Karpas-422 (cell line): Measurements from ENCODE around the gene MCM3AP. TPM values are rescaled to one million over a fixed set of nuclear protein-coding genes. Genes with fewer than 3 reads are reported as not detected.

Experiments used
- DNase-seq: peaks from one replicate; pipeline ENCODE4 v3.0.0-alpha.2; 2015
- H2AFZ ChIP-seq: fragments of 200-600 bp; sonication (generic); 2 replicates; pipeline ENCODE4 v1.6.1; 2014; ENCODE audit warnings: antibody characterized with exemption, low read length, mixed read lengths
- H3K27ac ChIP-seq: fragments of 200-600 bp; sonication (generic); 2 replicates; pipeline ENCODE4 v1.5.1; 2014; ENCODE audit warnings: mild to moderate bottlenecking, low read length, moderate library complexity
- H3K27me3 ChIP-seq: fragments of 200-600 bp; sonication (generic); 2 replicates; pipeline ENCODE4 v1.6.1; 2014; ENCODE audit warnings: low read length, mixed read lengths
- H3K36me3 ChIP-seq: fragments of 200-600 bp; sonication (generic); 2 replicates; pipeline ENCODE4 v1.6.1; 2014; ENCODE audit warnings: low read length, mixed read lengths; ENCODE audit not compliant: insufficient read depth
- H3K4me1 ChIP-seq: fragments of 200-600 bp; sonication (generic); 2 replicates; pipeline ENCODE4 v1.6.1; 2014; ENCODE audit warnings: mild to moderate bottlenecking, low read length, mixed read lengths
- H3K4me2 ChIP-seq: fragments of 200-600 bp; sonication (generic); 2 replicates; pipeline ENCODE4 v1.6.1; 2014; ENCODE audit warnings: low read length, low read depth, mild to moderate bottlenecking; ENCODE audit not compliant: poor library complexity, severe bottlenecking
- H3K4me3 ChIP-seq: fragments of 200-600 bp; sonication (generic); 2 replicates; pipeline ENCODE4 v1.5.1; 2014; ENCODE audit warnings: mild to moderate bottlenecking, antibody characterized with exemption, low read length, mixed read lengths
- H3K79me2 ChIP-seq: fragments of 200-600 bp; sonication (generic); 2 replicates; pipeline ENCODE4 v1.6.1; 2014; ENCODE audit warnings: mild to moderate bottlenecking, low read length, mixed read lengths
- H3K9ac ChIP-seq: fragments of 200-600 bp; sonication (generic); 2 replicates; pipeline ENCODE4 v1.6.0; 2014; ENCODE audit warnings: low read length
- H3K9me2 ChIP-seq: fragments of 200-600 bp; sonication (generic), shearing (Covaris generic); replicated peaks from 2 replicates; pipeline ENCODE4 v1.6.0; 2014; ENCODE audit warnings: mild to moderate bottlenecking, low read length, moderate library complexity; ENCODE audit not compliant: insufficient read depth
- H3K9me3 ChIP-seq: fragments of 300-700, 200-600 bp; sonication (generic); 2 replicates; pipeline ENCODE4 v1.6.1; 2014; ENCODE audit warnings: low read length, mixed read lengths
- H4K20me1 ChIP-seq: fragments of 200-600 bp; sonication (generic); 2 replicates; pipeline ENCODE4 v1.6.1; 2014; ENCODE audit warnings: mild to moderate bottlenecking, antibody characterized with exemption, low read length, low read depth; ENCODE audit not compliant: insufficient read depth
- total RNA-seq: library from RNA; depleted of rRNA; stranded (reverse); fragments of >200 nt; shearing (Covaris generic); gene quantifications from 2 replicates; pipeline ENCODE4 v1.2.3, GENCODE V29; 2014; ENCODE audit warnings: low replicate concordance; rRNA removed

The MCM3AP gene
- total RNA-seq: 60.5 and 139 TPM in 2 replicates

GRCh38 chr21:46285206-46285661 is at the start of gene MCM3AP:
TSS of gene MCM3AP (minus strand) at chr21:46285611. CDS start at chr21:46285286, 325 bp downstream.
- H3K79me2 ChIP-seq: peaks cover 66% of the 10 kb centered on the region
- H3K27ac ChIP-seq: peak within 1 kb of the TSS; percentile 97
- H3K36me3 ChIP-seq: peaks cover 23% of the 10 kb centered on the region; the same call in 1 of the 2 replicates
- H4K20me1 ChIP-seq: 0 out of 2 replicates have a peak, but pooled peaks cover 3% of the 10 kb centered on the region
- H3K4me2 ChIP-seq: peak within 1 kb of the TSS; percentile 69
- H3K9ac ChIP-seq: peak within 1 kb of the TSS; percentile 96
- DNase-seq: peak; percentile 51
- H3K9me3 ChIP-seq: no peaks in the 10 kb centered on the region
- H2AFZ ChIP-seq: no peak within 1 kb of the TSS; the same call in 1 of the 2 replicates
- H3K27me3 ChIP-seq: no peaks in the 10 kb centered on the region
- H3K9me2 ChIP-seq: no peaks in the 10 kb centered on the region
- H3K4me1 ChIP-seq: peaks cover 45% of the 10 kb centered on the region
- peak within 1 kb of the TSS; percentile 97 for H3K4me3 ChIP-seq

GRCh38 chr21:46334351-46335140 is 49.1 kb upstream of the MCM3AP start:
- no peaks in the 10 kb centered on the region for H3K9me2 ChIP-seq
- no peak overlapping the region for H2AFZ ChIP-seq
- no peak overlapping the region for H3K9ac ChIP-seq
- no peaks in the 10 kb centered on the region for H3K4me1 ChIP-seq
- no peak for DNase-seq
- H4K20me1 ChIP-seq: peaks cover 3% of the 10 kb centered on the region; the same call in 1 of the 2 replicates
- H3K36me3 ChIP-seq: peaks cover 63% of the 10 kb centered on the region
- H3K27ac ChIP-seq: no peak overlapping the region
- H3K27me3 ChIP-seq: no peaks in the 10 kb centered on the region
- no peak overlapping the region for H3K4me3 ChIP-seq
- no peaks in the 10 kb centered on the region for H3K9me3 ChIP-seq
- peaks cover 78% of the 10 kb centered on the region for H3K79me2 ChIP-seq
- no peak overlapping the region for H3K4me2 ChIP-seq

GRCh38 chr21:46329796-46330195 is 44.4 kb upstream of the MCM3AP start:
- Histone ChIP-seq H3K36me3 (peaks cover 45% of the 10 kb centered on the region; the same call in 1 of the 2 replicates), H3K4me1 (peaks cover 13% of the 10 kb centered on the region), H3K9ac (no peak overlapping the region), H3K4me3 (no peak overlapping the region), H3K79me2 (peaks cover 85% of the 10 kb centered on the region), H3K9me2 (no peaks in the 10 kb centered on the region), H3K4me2 (no peak overlapping the region), H3K9me3 (no peaks in the 10 kb centered on the region), H3K27me3 (no peaks in the 10 kb centered on the region), H2AFZ (no peak overlapping the region), H3K27ac (no peak overlapping the region), H4K20me1 (peaks cover 3% of the 10 kb centered on the region; the same call in 1 of the 2 replicates)
- no peak for DNase-seq

- DNase-seq: no peak
- H3K9me2 ChIP-seq: no peaks in the 10 kb centered on the region
- H3K36me3 ChIP-seq: peaks cover 40% of the 10 kb centered on the region; the same call in 1 of the 2 replicates
- no peaks in the 10 kb centered on the region for H3K27me3 ChIP-seq
- H3K27ac ChIP-seq: no peak overlapping the region
- H2AFZ ChIP-seq: no peak overlapping the region
- H3K4me3 ChIP-seq: no peak overlapping the region
- no peak overlapping the region for H3K4me2 ChIP-seq
- peaks cover 13% of the 10 kb centered on the region for H3K4me1 ChIP-seq
- peaks cover 3% of the 10 kb centered on the region; the same call in 1 of the 2 replicates for H4K20me1 ChIP-seq
- H3K79me2 ChIP-seq: peaks cover 85% of the 10 kb centered on the region
- no peak overlapping the region for H3K9ac ChIP-seq
- H3K9me3 ChIP-seq: no peaks in the 10 kb centered on the region
These were observed 42.7 kb upstream of the MCM3AP start for GRCh38 chr21:46328151-46328550.

- peaks cover 14% of the 10 kb centered on the region for H3K4me1 ChIP-seq
- no peaks in the 10 kb centered on the region for H3K27me3 ChIP-seq
- H3K9me3 ChIP-seq: no peaks in the 10 kb centered on the region
- H3K36me3 ChIP-seq: peaks cover 40% of the 10 kb centered on the region; the same call in 1 of the 2 replicates
- peaks cover 88% of the 10 kb centered on the region for H3K79me2 ChIP-seq
- H4K20me1 ChIP-seq: peaks cover 3% of the 10 kb centered on the region; the same call in 1 of the 2 replicates
- no peak overlapping the region for H3K4me2 ChIP-seq
- H2AFZ ChIP-seq: no peak overlapping the region
- H3K9ac ChIP-seq: no peak overlapping the region
- DNase-seq: no peak
- no peaks in the 10 kb centered on the region for H3K9me2 ChIP-seq
- no peak overlapping the region for H3K4me3 ChIP-seq
- H3K27ac ChIP-seq: no peak overlapping the region
These were observed 42.3 kb upstream of the MCM3AP start for GRCh38 chr21:46327711-46328110.

- H3K9me3 ChIP-seq: no peaks in the 10 kb centered on the region
- peak overlapping the region; percentile 76 for H3K4me2 ChIP-seq
- peaks cover 30% of the 10 kb centered on the region for H3K4me1 ChIP-seq
- H3K27ac ChIP-seq: peak overlapping the region; percentile 72
- no peak for DNase-seq
- H3K4me3 ChIP-seq: peak overlapping the region; percentile 98
- peak overlapping the region; percentile 94 for H3K9ac ChIP-seq
- no peaks in the 10 kb centered on the region for H3K27me3 ChIP-seq
- H3K36me3 ChIP-seq: peaks cover 32% of the 10 kb centered on the region; the same call in 1 of the 2 replicates
- H4K20me1 ChIP-seq: peaks cover 1% of the 10 kb centered on the region; the same call in 1 of the 2 replicates
- no peak overlapping the region for H2AFZ ChIP-seq
- H3K79me2 ChIP-seq: peaks cover 89% of the 10 kb centered on the region
- no peaks in the 10 kb centered on the region for H3K9me2 ChIP-seq
These were observed 40.8 kb upstream of the MCM3AP start for GRCh38 chr21:46326110-46326703.

- peak overlapping the region; percentile 72 for H3K27ac ChIP-seq
- peaks cover 23% of the 10 kb centered on the region; the same call in 1 of the 2 replicates for H3K36me3 ChIP-seq
- H3K27me3 ChIP-seq: no peaks in the 10 kb centered on the region
- peak overlapping the region; percentile 98 for H3K4me3 ChIP-seq
- H4K20me1 ChIP-seq: no peaks in the 10 kb centered on the region; the same call in 1 of the 2 replicates
- peaks cover 36% of the 10 kb centered on the region for H3K4me1 ChIP-seq
- H3K4me2 ChIP-seq: peak overlapping the region; percentile 76
- DNase-seq: peak; percentile 78
- peak overlapping the region; percentile 94 for H3K9ac ChIP-seq
- peaks cover 86% of the 10 kb centered on the region for H3K79me2 ChIP-seq
- no peaks in the 10 kb centered on the region for H3K9me2 ChIP-seq
- H3K9me3 ChIP-seq: no peaks in the 10 kb centered on the region
- peak overlapping the region; percentile 24 for H2AFZ ChIP-seq
These were observed 39.9 kb upstream of the MCM3AP start for GRCh38 chr21:46325073-46325912.
